Lung (tissue), 12 donors: ENCODE data around the gene LBHD2. TPM values are rescaled to one million over a fixed set of nuclear protein-coding genes. Genes with fewer than 3 reads are reported as not detected.

ENCODE experiments used
- ATAC-seq: fragments of 200-7000 bp; cut with Tn5 transposase; one replicate; pipeline ENCODE4 v1.9.1; 2020; ENCODE audit warnings: moderate number of reproducible peaks; ENCODE audit not compliant: insufficient read depth, low FRiP score
- DNase-seq, 3 donors: peaks; one replicate each; pipeline ENCODE4 v3.0.0-alpha.2; 2013 to 2017
- H3K27ac ChIP-seq, 2 donors: one replicate each; pipeline ENCODE4 v1.5.1; 2013; ENCODE audit warnings: mild to moderate bottlenecking in 2 of 2, moderate library complexity in 2 of 2, control low read depth in 1 of 2, inconsistent platforms in 1 of 2, low read depth in 1 of 2, low read length in 1 of 2
- H3K27me3 ChIP-seq, 3 donors: one replicate each; pipeline ENCODE4 v1.5.1; 2013; ENCODE audit warnings: low read length in 2 of 3; ENCODE audit not compliant: control insufficient read depth in 3 of 3, insufficient read depth in 3 of 3
- H3K36me3 ChIP-seq, 4 donors: one replicate each; pipeline ENCODE4 v1.5.1; 2013; ENCODE audit warnings: low read length in 4 of 4, mild to moderate bottlenecking in 1 of 4, moderate library complexity in 1 of 4; ENCODE audit not compliant: control insufficient read depth in 4 of 4, insufficient read depth in 4 of 4
- H3K4me1 ChIP-seq, 5 donors: one replicate each; pipeline ENCODE4 v1.5.1; 2013; ENCODE audit warnings: low read length in 5 of 5, mild to moderate bottlenecking in 2 of 5, moderate library complexity in 1 of 5; ENCODE audit not compliant: control insufficient read depth in 5 of 5, insufficient read depth in 5 of 5
- H3K4me3 ChIP-seq: one replicate; pipeline ENCODE4 v1.5.1; 2013; ENCODE audit warnings: mild to moderate bottlenecking, control low read depth, moderate library complexity
- H3K9ac ChIP-seq, 2 donors: one replicate each; pipeline ENCODE4 v1.5.1; 2013; ENCODE audit warnings: low read length in 2 of 2, control low read depth in 1 of 2; ENCODE audit not compliant: insufficient read depth in 1 of 2
- H3K9me3 ChIP-seq, 4 donors: one replicate each; pipeline ENCODE4 v1.5.1; 2013; ENCODE audit warnings: low read length in 3 of 4, mild to moderate bottlenecking in 1 of 4, moderate library complexity in 1 of 4; ENCODE audit not compliant: control insufficient read depth in 4 of 4, insufficient read depth in 3 of 4
- CTCF ChIP-seq: IDR thresholded peaks from 2 replicates; pipeline ENCODE4 v1.5.1; 2012; ENCODE audit warnings: mild to moderate bottlenecking; ENCODE audit errors: control extremely low read depth, extremely low read depth
- WGBS, 2 donors: extraction: QIAGEN DNeasy Blood & Tissue Kit; methylation state at CpG; one replicate each; pipeline ENCODE4 v1.1.7; 2013; 5-methylcytosine and 5-hydroxymethylcytosine counted together
- polyA plus RNA-seq, 2 donors: library from polyadenylated mRNA; stranded (reverse); fragments of 200-250 nt; gene quantifications; one replicate each; pipeline ENCODE4 v1.2.1, GENCODE V29; 2013
- total RNA-seq, 2 donors: library from RNA; depleted of rRNA in 1 of 2; stranded (reverse); fragments of >200 nt in 1 of 2; gene quantifications; one replicate each; pipeline ENCODE4 v1.2.1, GENCODE V29; 2014 to 2021
- donor health status: control.
- donor health status: control.
- donor health status: Bipolar disorder and iron deficiency.
- donor health status: healthy.
- donor health status: DM: yes; HTN: yes; CAD: no.

The LBHD2 gene
- total and polyA plus RNA-seq, 4 donors, result 0.08 TPM; not detected in 3

GRCh38 chr14:103108749-103109207, 24.8 kb downstream of the LBHD2 start:
- no peak overlapping the region for H3K27ac ChIP-seq
- 39% methylated on average over 8 to 9 of the region's 9 CpGs for WGBS, 2 donors
- no peak for TF ChIP-seq CTCF
- H3K36me3 ChIP-seq, result no peaks in the 10 kb centered on the region
- DNase-seq, result no peak
- peaks cover 0 to 12% (median 2%) of the 10 kb centered on the region in 3 donors for H3K27me3 ChIP-seq
- H3K9me3 ChIP-seq, result no peaks in the 10 kb centered on the region
- H3K4me1 ChIP-seq, result peaks cover 0 to 32% (median 11%) of the 10 kb centered on the region in 5 donors
- no peak overlapping the region for H3K4me3 ChIP-seq
- no peak overlapping the region for H3K9ac ChIP-seq
- no peak for ATAC-seq

- H3K9ac ChIP-seq, result no peak overlapping the region
- H3K4me1 ChIP-seq, result peaks cover 0 to 30% (median 5%) of the 10 kb centered on the region in 5 donors
- H3K9me3 ChIP-seq, result no peaks in the 10 kb centered on the region
- no peak overlapping the region for H3K4me3 ChIP-seq
- peaks cover 0 to 5% (median 0%) of the 10 kb centered on the region in 3 donors for H3K27me3 ChIP-seq
- ATAC-seq (no peak), DNase-seq (peak; percentile 58 to 68 (median 64))
- no peak for TF ChIP-seq CTCF
- peak overlapping the region in 1 of 2 donors; percentile 79 for H3K27ac ChIP-seq
- WGBS, 2 donors, result 62 to 76% methylated on average over 32 of the region's 32 CpGs
- no peaks in the 10 kb centered on the region for H3K36me3 ChIP-seq
These were observed 25.8 kb downstream of the LBHD2 start for GRCh38 chr14:103109535-103110441.

- Histone ChIP-seq H3K4me1 (peaks cover 0 to 23% (median 0%) of the 10 kb centered on the region in 5 donors), H3K27ac (peak overlapping the region in 1 of 2 donors; percentile 79), H3K27me3 (no peaks in the 10 kb centered on the region), H3K36me3 (no peaks in the 10 kb centered on the region), H3K4me3 (no peak overlapping the region), H3K9ac (no peak overlapping the region), H3K9me3 (no peaks in the 10 kb centered on the region)
- WGBS, 2 donors, result 56 to 82% methylated on average over 14 of the region's 14 CpGs
- ATAC-seq, result no peak
- peak in 2 of 3 donors; percentile 34 to 49 for DNase-seq
- no peak for TF ChIP-seq CTCF
These were observed 26.7 kb downstream of the LBHD2 start for GRCh38 chr14:103110681-103111231.
